HepG2 (cell line): ENCODE results near the gene BIRC7. TPM values are rescaled to one million over a fixed set of nuclear protein-coding genes. Genes with fewer than 3 reads are reported as not detected.

ENCODE experiments used
- HNF4G ChIP-seq, 2 experiments: sonication (generic) in 1 of 2; formaldehyde crosslinking in 1 of 2; IDR thresholded peaks; 2 replicates each; pipeline versions ENCODE4 v1.4.0 to v1.6.1; 2011 to 2020; ENCODE audit warnings: borderline replicate concordance in 2 of 2, low read depth in 2 of 2, mild to moderate bottlenecking in 2 of 2, low read length in 1 of 2, missing genetic modification reagents in 1 of 2, moderate library complexity in 1 of 2
- JUN ChIP-seq: sonication (generic); formaldehyde crosslinking; IDR thresholded peaks from 2 replicates; pipeline ENCODE4 v1.4.0; 2020; ENCODE audit warnings: mild to moderate bottlenecking, missing genetic modification reagents
- MEF2D ChIP-seq: sonication (generic); formaldehyde crosslinking; IDR thresholded peaks from 2 replicates; pipeline ENCODE4 v1.5.1; 2020; ENCODE audit warnings: mild to moderate bottlenecking, missing genetic modification reagents
- NFIB ChIP-seq: sonication (generic); formaldehyde crosslinking; IDR thresholded peaks from 2 replicates; pipeline ENCODE4 v1.9.0; 2021; ENCODE audit warnings: missing genetic modification reagents, mild to moderate bottlenecking, borderline replicate concordance
- NFYB ChIP-seq: sonication (generic); formaldehyde crosslinking; IDR thresholded peaks from 2 replicates; pipeline ENCODE4 v1.4.0; 2020; ENCODE audit warnings: missing genetic modification reagents
- PAXIP1 ChIP-seq: sonication (generic); formaldehyde crosslinking; conservative IDR thresholded peaks from 2 replicates; pipeline ENCODE4 v1.4.0; 2020; ENCODE audit warnings: mild to moderate bottlenecking, missing genetic modification reagents, moderate library complexity
- ZFY ChIP-seq: sonication (generic); formaldehyde crosslinking; IDR thresholded peaks from 2 replicates; pipeline ENCODE4 v1.4.0; 2020; ENCODE audit warnings: missing genetic modification reagents
- ZMYM4 ChIP-seq: sonication (generic); formaldehyde crosslinking; IDR thresholded peaks from 2 replicates; pipeline ENCODE4 v1.8.1; 2023; ENCODE audit warnings: mild to moderate bottlenecking, missing genetic modification reagents
- ZNF18 ChIP-seq: sonication (generic); formaldehyde crosslinking; IDR thresholded peaks from 2 replicates; pipeline ENCODE4 v1.8.0; 2022; ENCODE audit warnings: mild to moderate bottlenecking, missing genetic modification reagents; ENCODE audit not compliant: insufficient replicate concordance
- ZNF276 ChIP-seq: sonication (generic); formaldehyde crosslinking; IDR thresholded peaks from 2 replicates; pipeline ENCODE4 v1.4.0; 2020; ENCODE audit warnings: mild to moderate bottlenecking, low read depth, missing genetic modification reagents
- ZNF446 ChIP-seq: sonication (generic); formaldehyde crosslinking; IDR thresholded peaks from 2 replicates; pipeline ENCODE4 v1.5.0; 2020; ENCODE audit warnings: mild to moderate bottlenecking, missing genetic modification reagents
- ZNF687 ChIP-seq: sonication (generic); formaldehyde crosslinking; IDR thresholded peaks from 2 replicates; pipeline ENCODE4 v1.5.1; 2020; ENCODE audit warnings: mild to moderate bottlenecking, missing genetic modification reagents, moderate library complexity
- ZNF746 ChIP-seq: sonication (generic); formaldehyde crosslinking; IDR thresholded peaks from 2 replicates; pipeline ENCODE4 v1.8.0; 2022; ENCODE audit warnings: mild to moderate bottlenecking, missing genetic modification reagents
- ZNF770 ChIP-seq: sonication (generic); formaldehyde crosslinking; IDR thresholded peaks from 2 replicates; pipeline ENCODE4 v1.5.0; 2020; ENCODE audit warnings: mild to moderate bottlenecking, missing genetic modification reagents
- polyA plus RNA-seq, 8 experiments: library from polyadenylated mRNA; depleted of rRNA in 3 of 8; stranded (reverse) in 7 of 8; unstranded in 1 of 8; fragments of >200 nt; fragmentation: Illumina TruSeq in 4 of 8; extraction: Trizol in 4 of 8; gene quantifications; 2 replicates each; pipeline versions ENCODE4 v1.2.1 to v1.2.3, GENCODE V29; 2011 to 2016; ENCODE audit warnings: low read depth in 4 of 8, missing spikeins in 1 of 8, mixed read lengths in 1 of 8; ENCODE audit not compliant: insufficient read depth in 1 of 8
- total RNA-seq, 5 experiments: library from RNA; depleted of rRNA; stranded (reverse); fragments of >200 nt; fragmentation: Illumina TruSeq; extraction: Trizol; gene quantifications; 2 replicates each; pipeline ENCODE4 v1.2.3, GENCODE V29; 2016; ENCODE audit warnings: low read depth in 1 of 5

BIRC7 gene
- total and polyA plus RNA-seq, 2 of the 13 experiments (the other 11 are each of a cell fraction or from before 2014, with no cell fraction given): 0.27 to 5.1 TPM

GRCh38 chr20:63273059-63273579 is 37.4 kb downstream of the BIRC7 start (continued):
- TF ChIP-seq ZNF276 (CRISPR knock-in tag) (0 out of 2 replicates have a peak, but pooled peaks have one; percentile 13), MEF2D (CRISPR knock-in tag) (0 out of 2 replicates have a peak, but pooled peaks have one; percentile 14), ZNF446 (CRISPR knock-in tag) (0 out of 2 replicates have a peak, but pooled peaks have one; percentile 31), ZFY (CRISPR knock-in tag) (no peak), ZNF770 (CRISPR knock-in tag) (peak; percentile 11; the same call in 1 of the 2 replicates), JUN (0 out of 2 replicates have a peak, but pooled peaks have one; percentile 10), ZNF18 (CRISPR knock-in tag) (peak; percentile 73), HNF4G (IDR thresholded peaks at IDR 0.05; ENCODE audit: borderline replicate concordance, low read depth, low read length) (no peak), HNF4G (CRISPR knock-in tag; IDR thresholded peaks at IDR 0.05; ENCODE audit: borderline replicate concordance, low read depth) (no peak), PAXIP1 (0 out of 2 replicates have a peak, but pooled peaks have one; percentile 5), NFYB (no peak), ZNF687 (CRISPR knock-in tag) (peak; percentile 17; the same call in 1 of the 2 replicates), ZMYM4 (0 out of 2 replicates have a peak, but pooled peaks have one; percentile 0), NFIB (no peak), ZNF746 (CRISPR knock-in tag) (0 out of 2 replicates have a peak, but pooled peaks have one; percentile 65)
